ENCODE data around the gene ARHGEF19. TPM values are rescaled to one million over a fixed set of nuclear protein-coding genes. Genes with fewer than 3 reads are reported as not detected.

ARHGEF19 gene
- total RNA-seq, 1 experiment from 2014 or later, result 21.1 TPM

DNA sequence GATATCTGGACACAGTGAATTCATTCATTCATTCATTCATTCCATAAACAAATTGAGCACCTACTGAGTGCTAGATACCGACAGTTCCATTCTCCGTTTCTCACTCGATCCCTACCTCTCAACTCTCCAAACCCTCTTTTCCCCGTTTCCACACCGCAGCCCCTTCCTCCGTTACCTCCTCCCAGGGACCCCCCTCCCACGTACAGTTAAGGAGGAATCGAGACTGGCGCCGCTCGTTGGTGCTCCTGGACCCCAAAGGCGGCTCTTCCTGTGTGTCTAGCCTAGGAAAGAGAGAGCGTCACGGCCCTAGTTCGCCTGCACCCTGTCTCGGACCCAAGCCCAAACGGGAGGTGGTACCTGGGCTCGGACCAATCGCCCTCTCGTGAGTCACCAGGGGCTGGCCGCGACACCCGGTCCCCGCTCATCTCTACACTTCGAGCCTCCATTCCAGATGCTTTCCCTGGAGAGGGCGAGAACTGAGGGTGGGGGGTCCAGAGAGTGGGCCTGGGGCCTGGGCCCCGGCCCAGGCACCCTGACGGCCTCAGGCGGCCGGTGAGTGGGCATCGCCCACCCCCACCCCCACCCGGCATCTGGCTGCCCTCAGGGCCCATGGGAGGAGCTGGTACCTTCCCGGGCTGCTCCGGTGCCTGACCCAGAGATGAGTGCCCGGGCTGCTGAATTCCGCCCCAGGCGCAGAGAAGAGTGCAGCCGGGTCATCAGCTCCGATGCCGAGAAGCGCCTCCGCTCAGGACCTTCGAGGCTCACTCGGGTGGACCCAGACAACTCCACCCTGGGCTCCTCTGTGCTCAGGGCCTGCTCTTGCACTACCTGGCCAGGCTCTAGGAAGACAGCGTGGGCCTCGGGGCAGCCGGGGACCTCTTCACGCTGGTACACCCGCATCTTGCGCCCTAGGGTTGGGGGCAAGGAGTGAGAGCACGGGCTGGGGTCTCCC is 4.9 kb downstream of the ARHGEF19 start:
- Histone ChIP-seq H2BK15ac (ENCODE audit: low read depth, low read length) (no peak overlapping the region), H2AK5ac (ENCODE audit: insufficient read length, low read length) (no peak overlapping the region), H2BK5ac (ENCODE audit: insufficient read length, low read length) (no peak overlapping the region), H4K5ac (ENCODE audit: insufficient read length, low read depth, low read length) (no peak overlapping the region), H4K91ac (ENCODE audit: insufficient read length, low read depth, low read length) (no peak overlapping the region), H3K14ac (ENCODE audit: insufficient read depth, low read length) (peak overlapping the region; percentile 8; the same call in 1 of the 2 replicates), H2BK120ac (ENCODE audit: low read depth, low read length, poor library complexity, severe bottlenecking) (no peak overlapping the region), H3K79me1 (ENCODE audit: insufficient read depth, low read depth, low read length, poor library complexity, severe bottlenecking) (peaks cover 2% of the 10 kb centered on the region), H4K8ac (replicated peaks; ENCODE audit: insufficient read length, low read depth, low read length) (no peak overlapping the region), H4K20me1 (ENCODE audit: control insufficient read depth, insufficient read depth, insufficient read length) (no peaks in the 10 kb centered on the region), H3K27me3 (ENCODE audit: insufficient read depth, low read length) (no peaks in the 10 kb centered on the region), H2BK20ac (ENCODE audit: low read depth, low read length, poor library complexity, severe bottlenecking) (no peak overlapping the region), H3K27ac (ENCODE audit: insufficient read length, low read depth, low read length) (no peak overlapping the region), H3K4ac (ENCODE audit: low read depth, low read length) (no peak overlapping the region), H2AFZ (ENCODE audit: low read length) (no peak overlapping the region), H3K18ac (ENCODE audit: insufficient read length, low read depth, low read length) (peak overlapping the region; percentile 6), H3K4me1 (ENCODE audit: insufficient read depth, low read length) (peaks cover 6% of the 10 kb centered on the region; the same call in 1 of the 2 replicates), H3K9me3 (ENCODE audit: control insufficient read depth, low read depth, low read length) (no peaks in the 10 kb centered on the region), H2BK12ac (ENCODE audit: insufficient read length, low read depth, low read length) (no peak overlapping the region), H3T11ph (ENCODE audit: low read length) (no peak overlapping the region), H3K4me2 (ENCODE audit: insufficient read depth, insufficient read length, low read length) (peak overlapping the region; percentile 84), H3K23me2 (ENCODE audit: insufficient read length, low read depth, low read length, poor library complexity, severe bottlenecking) (peaks cover 18% of the 10 kb centered on the region), H3K56ac (ENCODE audit: insufficient read length, low read depth, low read length) (no peak overlapping the region), H3K79me2 (ENCODE audit: insufficient read depth, low read length) (no peaks in the 10 kb centered on the region; the same call in none of the 2 replicates), H3K23ac (ENCODE audit: insufficient read length, low read depth, low read length) (no peak overlapping the region), H3K9ac (ENCODE audit: extremely low read depth, insufficient read length, low read length) (peak overlapping the region; percentile 37)
- TF ChIP-seq, protein P1, sequence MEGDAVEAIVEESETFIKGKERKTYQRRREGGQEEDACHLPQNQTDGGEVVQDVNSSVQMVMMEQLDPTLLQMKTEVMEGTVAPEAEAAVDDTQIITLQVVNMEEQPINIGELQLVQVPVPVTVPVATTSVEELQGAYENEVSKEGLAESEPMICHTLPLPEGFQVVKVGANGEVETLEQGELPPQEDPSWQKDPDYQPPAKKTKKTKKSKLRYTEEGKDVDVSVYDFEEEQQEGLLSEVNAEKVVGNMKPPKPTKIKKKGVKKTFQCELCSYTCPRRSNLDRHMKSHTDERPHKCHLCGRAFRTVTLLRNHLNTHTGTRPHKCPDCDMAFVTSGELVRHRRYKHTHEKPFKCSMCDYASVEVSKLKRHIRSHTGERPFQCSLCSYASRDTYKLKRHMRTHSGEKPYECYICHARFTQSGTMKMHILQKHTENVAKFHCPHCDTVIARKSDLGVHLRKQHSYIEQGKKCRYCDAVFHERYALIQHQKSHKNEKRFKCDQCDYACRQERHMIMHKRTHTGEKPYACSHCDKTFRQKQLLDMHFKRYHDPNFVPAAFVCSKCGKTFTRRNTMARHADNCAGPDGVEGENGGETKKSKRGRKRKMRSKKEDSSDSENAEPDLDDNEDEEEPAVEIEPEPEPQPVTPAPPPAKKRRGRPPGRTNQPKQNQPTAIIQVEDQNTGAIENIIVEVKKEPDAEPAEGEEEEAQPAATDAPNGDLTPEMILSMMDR (conservative IDR thresholded peaks at IDR 0.05), result no peak
- H3K4me1 Mint-ChIP-seq, result peaks cover 33 to 45% of the 10 kb centered on the region in 2 experiments
- WGBS (ENCODE audit: extremely low coverage, insufficient read length, low lambda C conversion rate), result no CpG with 5 or more reads among the region's 51 CpGs
- peak overlapping the region; percentile 91 to 97 (median 97); a peak in 6 of 7 replicates for H3K27ac Mint-ChIP-seq
- H3K9me3 Mint-ChIP-seq, result no peaks in the 10 kb centered on the region
- no peaks in the 10 kb centered on the region for H3K27me3 Mint-ChIP-seq (ENCODE audit: low read depth)
- peak overlapping the region; percentile 82 to 92 for H3K4me3 Mint-ChIP-seq
- H3K36me3 Mint-ChIP-seq (ENCODE audit: insufficient read depth in 1 of 3, low read depth in 3 of 3), result peaks cover 9 to 27% (median 19%) of the 10 kb centered on the region in 3 experiments; a peak in 6 of 7 replicates
- DNase-seq, result peak; percentile 57
